ENCODE data around the gene SEMA6D.

The SEMA6D gene

GRCh38 chr15:47743886-47744285, 26.6 kb downstream of the SEMA6D start:
- no peak for TF ChIP-seq SPI1 (IDR thresholded peaks at IDR 0.05; ENCODE audit: borderline replicate concordance, low read depth)
- no peak for TF ChIP-seq REST (IDR thresholded peaks at IDR 0.05; ENCODE audit: insufficient replicate concordance, low read depth)
- TF ChIP-seq POLR2AphosphoS5 (IDR thresholded peaks at IDR 0.05; ENCODE audit: low read depth), result no peak
- TF ChIP-seq, protein P1, sequence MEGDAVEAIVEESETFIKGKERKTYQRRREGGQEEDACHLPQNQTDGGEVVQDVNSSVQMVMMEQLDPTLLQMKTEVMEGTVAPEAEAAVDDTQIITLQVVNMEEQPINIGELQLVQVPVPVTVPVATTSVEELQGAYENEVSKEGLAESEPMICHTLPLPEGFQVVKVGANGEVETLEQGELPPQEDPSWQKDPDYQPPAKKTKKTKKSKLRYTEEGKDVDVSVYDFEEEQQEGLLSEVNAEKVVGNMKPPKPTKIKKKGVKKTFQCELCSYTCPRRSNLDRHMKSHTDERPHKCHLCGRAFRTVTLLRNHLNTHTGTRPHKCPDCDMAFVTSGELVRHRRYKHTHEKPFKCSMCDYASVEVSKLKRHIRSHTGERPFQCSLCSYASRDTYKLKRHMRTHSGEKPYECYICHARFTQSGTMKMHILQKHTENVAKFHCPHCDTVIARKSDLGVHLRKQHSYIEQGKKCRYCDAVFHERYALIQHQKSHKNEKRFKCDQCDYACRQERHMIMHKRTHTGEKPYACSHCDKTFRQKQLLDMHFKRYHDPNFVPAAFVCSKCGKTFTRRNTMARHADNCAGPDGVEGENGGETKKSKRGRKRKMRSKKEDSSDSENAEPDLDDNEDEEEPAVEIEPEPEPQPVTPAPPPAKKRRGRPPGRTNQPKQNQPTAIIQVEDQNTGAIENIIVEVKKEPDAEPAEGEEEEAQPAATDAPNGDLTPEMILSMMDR (IDR thresholded peaks at IDR 0.05; ENCODE audit: insufficient read depth, low read length), result no peak
- no peak for TF ChIP-seq GABPA (IDR thresholded peaks at IDR 0.05; ENCODE audit: low read depth)
- H3K27ac ChIP-seq (replicated peaks), result no peak overlapping the region
- H3K27me3 ChIP-seq (ENCODE audit: insufficient read depth, poor library complexity, severe bottlenecking), result no peaks in the 10 kb centered on the region
- no peak overlapping the region for H3K4me3 ChIP-seq (replicated peaks; ENCODE audit: insufficient read depth, low read length)
- no peak for DNase-seq (ENCODE audit: low read depth in 1 of 2, low spot score in 1 of 2)

DNA sequence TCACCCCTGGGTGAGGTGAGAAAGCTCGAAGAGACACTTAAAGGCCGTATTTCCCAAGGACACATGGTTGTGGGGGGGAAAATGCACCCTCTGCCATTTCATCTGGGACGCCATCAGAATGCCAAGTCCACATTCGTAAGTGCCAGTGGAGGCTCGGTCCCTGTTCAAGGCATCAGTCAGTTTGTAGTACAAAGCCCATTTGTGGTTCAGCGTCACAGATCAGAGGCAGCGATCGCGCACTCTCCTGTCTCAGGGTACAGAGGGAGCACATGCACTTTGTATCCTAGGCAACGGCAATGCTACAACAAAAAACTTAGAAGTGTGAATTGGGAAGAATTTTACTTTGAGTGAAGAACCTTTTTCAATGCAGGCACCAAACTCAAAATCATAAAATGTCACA, 27.2 kb downstream of the SEMA6D start:
- TF ChIP-seq SPI1 (IDR thresholded peaks at IDR 0.05; ENCODE audit: borderline replicate concordance, low read depth) (no peak), REST (IDR thresholded peaks at IDR 0.05; ENCODE audit: insufficient replicate concordance, low read depth) (no peak), GABPA (IDR thresholded peaks at IDR 0.05; ENCODE audit: low read depth) (no peak), POLR2AphosphoS5 (IDR thresholded peaks at IDR 0.05; ENCODE audit: low read depth) (no peak)
- TF ChIP-seq, protein P1 (IDR thresholded peaks at IDR 0.05; ENCODE audit: insufficient read depth, low read length), result no peak
- DNase-seq (ENCODE audit: low read depth in 1 of 2, low spot score in 1 of 2), result no peak
- H3K27ac ChIP-seq (replicated peaks), result no peak overlapping the region
- H3K4me3 ChIP-seq (replicated peaks; ENCODE audit: insufficient read depth, low read length), result no peak overlapping the region
- H3K27me3 ChIP-seq (ENCODE audit: insufficient read depth, poor library complexity, severe bottlenecking), result no peaks in the 10 kb centered on the region

GRCh38 chr15:47744973-47745372, 27.7 kb downstream of the SEMA6D start:
- Histone ChIP-seq H3K4me3 (replicated peaks; ENCODE audit: insufficient read depth, low read length) (no peak overlapping the region), H3K27ac (replicated peaks) (no peak overlapping the region), H3K27me3 (ENCODE audit: insufficient read depth, poor library complexity, severe bottlenecking) (no peaks in the 10 kb centered on the region)
- TF ChIP-seq SPI1 (IDR thresholded peaks at IDR 0.05; ENCODE audit: borderline replicate concordance, low read depth) (no peak), GABPA (IDR thresholded peaks at IDR 0.05; ENCODE audit: low read depth) (no peak), POLR2AphosphoS5 (IDR thresholded peaks at IDR 0.05; ENCODE audit: low read depth) (no peak), REST (IDR thresholded peaks at IDR 0.05; ENCODE audit: insufficient replicate concordance, low read depth) (no peak)
- TF ChIP-seq, protein P1 (IDR thresholded peaks at IDR 0.05; ENCODE audit: insufficient read depth, low read length), result no peak
- DNase-seq (ENCODE audit: low read depth in 1 of 2, low spot score in 1 of 2), result no peak

All from HL-60 (cell line).